HepG2 (cell line): Measurements from ENCODE around the gene CPNE2. TPM values are rescaled to one million over a fixed set of nuclear protein-coding genes. Genes with fewer than 3 reads are reported as not detected.

ENCODE experiments used
- BRCA1 ChIP-seq: sonication (generic); formaldehyde crosslinking; IDR thresholded peaks from 2 replicates; pipeline ENCODE4 v1.4.0; 2020; ENCODE audit warnings: missing genetic modification reagents
- CENPX ChIP-seq: sonication (generic); formaldehyde crosslinking; IDR thresholded peaks from 2 replicates; pipeline ENCODE4 v1.9.0; 2021; ENCODE audit warnings: mild to moderate bottlenecking, missing genetic modification reagents, moderate library complexity
- CREBL2 ChIP-seq: sonication (generic); formaldehyde crosslinking; IDR thresholded peaks from 2 replicates; pipeline ENCODE4 v1.8.1; 2023; ENCODE audit warnings: missing genetic modification reagents, mild to moderate bottlenecking, borderline replicate concordance
- ELF3 ChIP-seq: IDR thresholded peaks from 2 replicates; pipeline ENCODE4 v1.6.1; 2016; ENCODE audit warnings: missing genetic modification reagents, missing compliant biosample characterization
- ELF4 ChIP-seq: sonication (generic); formaldehyde crosslinking; IDR thresholded peaks from 2 replicates; pipeline ENCODE4 v1.5.0; 2020; ENCODE audit warnings: missing genetic modification reagents, mild to moderate bottlenecking, moderate library complexity, borderline replicate concordance
- HMGXB4 ChIP-seq, 2 experiments: sonication (generic) in 1 of 2; formaldehyde crosslinking in 1 of 2; IDR thresholded peaks; 2 replicates each; pipeline versions ENCODE4 v1.4.0 to v1.6.1; 2018 to 2020; ENCODE audit warnings: missing genetic modification reagents in 2 of 2, borderline replicate concordance in 1 of 2, low read depth in 1 of 2, mild to moderate bottlenecking in 1 of 2, missing biosample characterization in 1 of 2
- KLF16 ChIP-seq, 2 experiments: sonication (generic) in 1 of 2; formaldehyde crosslinking in 1 of 2; IDR thresholded peaks; 2 replicates each; pipeline versions ENCODE4 v1.6.1 to v1.8.0; 2016 to 2023; ENCODE audit warnings: missing genetic modification reagents in 2 of 2, missing compliant biosample characterization in 1 of 2
- NR2C2 ChIP-seq: sonication (generic); formaldehyde crosslinking; IDR thresholded peaks from 2 replicates; pipeline ENCODE4 v1.4.0; 2020; ENCODE audit warnings: missing genetic modification reagents, mild to moderate bottlenecking, moderate library complexity, borderline replicate concordance
- RFXAP ChIP-seq: sonication (generic); formaldehyde crosslinking; IDR thresholded peaks from 2 replicates; pipeline ENCODE4 v1.4.0; 2020; ENCODE audit warnings: missing genetic modification reagents, borderline replicate concordance
- RNF2 ChIP-seq: fragments of 450-650 bp; conservative IDR thresholded peaks from 2 replicates; pipeline ENCODE4 v1.6.1; 2016; ENCODE audit warnings: low read depth
- RNF219 ChIP-seq: sonication (generic); formaldehyde crosslinking; IDR thresholded peaks from 2 replicates; pipeline ENCODE4 v1.5.0; 2020; ENCODE audit warnings: mild to moderate bottlenecking, missing genetic modification reagents
- TEAD3 ChIP-seq: optimal IDR thresholded peaks from 2 replicates; pipeline ENCODE3; 2016; ENCODE audit warnings: borderline replicate concordance
- TRIM24 ChIP-seq: sonication (generic); formaldehyde crosslinking; IDR thresholded peaks from 2 replicates; pipeline ENCODE4 v1.8.0; 2022; ENCODE audit warnings: mild to moderate bottlenecking, missing genetic modification reagents
- ZNF142 ChIP-seq: sonication (generic); formaldehyde crosslinking; IDR thresholded peaks from 2 replicates; pipeline ENCODE4 v1.4.0; 2020; ENCODE audit warnings: missing genetic modification reagents
- ZNF235 ChIP-seq: sonication (generic); formaldehyde crosslinking; IDR thresholded peaks from 2 replicates; pipeline ENCODE4 v1.8.1; 2023; ENCODE audit warnings: mild to moderate bottlenecking, missing genetic modification reagents, borderline replicate concordance
- ZNF251 ChIP-seq: sonication (generic); formaldehyde crosslinking; IDR thresholded peaks from 2 replicates; pipeline ENCODE4 v1.9.0; 2021; ENCODE audit warnings: mild to moderate bottlenecking, missing genetic modification reagents
- ZNF30 ChIP-seq: sonication (generic); formaldehyde crosslinking; IDR thresholded peaks from 2 replicates; pipeline ENCODE4 v1.5.0; 2020; ENCODE audit warnings: mild to moderate bottlenecking, missing genetic modification reagents
- ZNF44 ChIP-seq: sonication (generic); formaldehyde crosslinking; IDR thresholded peaks from 2 replicates; pipeline ENCODE4 v1.5.1; 2020; ENCODE audit warnings: mild to moderate bottlenecking, missing genetic modification reagents
- ZNF616 ChIP-seq: sonication (generic); formaldehyde crosslinking; IDR thresholded peaks from 2 replicates; pipeline ENCODE4 v1.5.0; 2020; ENCODE audit warnings: low read depth, mild to moderate bottlenecking, missing genetic modification reagents
- ZNF883 ChIP-seq: sonication (generic); formaldehyde crosslinking; IDR thresholded peaks from 2 replicates; pipeline ENCODE4 v1.5.1; 2020; ENCODE audit warnings: mild to moderate bottlenecking, missing genetic modification reagents; ENCODE audit errors: not compliant biosample characterization
- polyA plus RNA-seq, 8 experiments: library from polyadenylated mRNA; depleted of rRNA in 3 of 8; stranded (reverse) in 7 of 8; unstranded in 1 of 8; fragments of >200 nt; fragmentation: Illumina TruSeq in 4 of 8; extraction: Trizol in 4 of 8; gene quantifications; 2 replicates each; pipeline versions ENCODE4 v1.2.1 to v1.2.3, GENCODE V29; 2011 to 2016; ENCODE audit warnings: low read depth in 4 of 8, missing spikeins in 1 of 8, mixed read lengths in 1 of 8; ENCODE audit not compliant: insufficient read depth in 1 of 8
- total RNA-seq, 5 experiments: library from RNA; depleted of rRNA; stranded (reverse); fragments of >200 nt; fragmentation: Illumina TruSeq; extraction: Trizol; gene quantifications; 2 replicates each; pipeline ENCODE4 v1.2.3, GENCODE V29; 2016; ENCODE audit warnings: low read depth in 1 of 5

Gene CPNE2
- total and polyA plus RNA-seq, 2 of the 13 experiments (the other 11 are each of a cell fraction or from before 2014, with no cell fraction given), result 10.6 to 23.3 TPM

GRCh38 chr16:57084257-57084770, 8.1 kb upstream of the CPNE2 start (continued):
- TF ChIP-seq ZNF142 (peak; percentile 98), KLF16 (CRISPR knock-in tag; IDR thresholded peaks at IDR 0.05) (0 out of 4 replicates have a peak, but pooled peaks of 1 of the 2 experiments have one; percentile 25), RNF219 (CRISPR knock-in tag) (no peak), ELF4 (CRISPR knock-in tag) (no peak), RNF2 (no peak), CREBL2 (CRISPR knock-in tag) (no peak), ELF3 (CRISPR knock-in tag) (peak; percentile 84), ZNF44 (CRISPR knock-in tag) (no peak), ZNF235 (CRISPR knock-in tag) (no peak), ZNF251 (CRISPR knock-in tag) (no peak), NR2C2 (peak; percentile 41; the same call in 1 of the 2 replicates), ZNF30 (no peak), ZNF883 (CRISPR knock-in tag) (no peak), BRCA1 (CRISPR knock-in tag) (no peak), RFXAP (no peak), CENPX (CRISPR knock-in tag) (no peak), HMGXB4 (CRISPR knock-in tag; IDR thresholded peaks at IDR 0.05; ENCODE audit: borderline replicate concordance in 1 of 2, low read depth in 1 of 2) (peak in 1 of 2 experiments; percentile 76; a peak in 1 of 4 replicates), ZNF616 (CRISPR knock-in tag) (no peak), TEAD3 (CRISPR knock-in tag) (no peak), TRIM24 (no peak)
